ACHN (cell line): Measurements from ENCODE around the gene GNAT1.
A peak's percentile ranks its signal among the peaks of the same experiment; 100 is the strongest.

Source experiments
- DNase-seq: peaks from one replicate; pipeline ENCODE4 v3.0.0-alpha.2; 2015
- in situ Hi-C: cut with HindIII; loops from 2 replicates; pipeline ENCODE4 v1.10.0; 2017; ENCODE audit warnings: low sequenced_read_pairs, low pct_ligation_motif_present, low pct_unique_long_range_greater_than_20kb

The GNAT1 gene

GRCh38 chr3:50190936-50191660 lies at the start of gene GNAT1:
TSS of gene GNAT1 (plus strand) at chr3:50191610. CDS start at chr3:50191726, 116 bp downstream.
- in situ Hi-C loops = no loop called here

GRCh38 chr3:50146316-50146901 lies 45.0 kb upstream of the GNAT1 start:
- no peak for DNase-seq
- in situ Hi-C loops = no loop called here

More at GRCh38 chr3:50190936-50191660, at the start of gene GNAT1:
- DNase-seq = no peak

GRCh38 chr3:50147016-50147415 lies 44.4 kb upstream of the GNAT1 start:
- no peak for DNase-seq
- in situ Hi-C loops = no loop called here

- DNase-seq = no peak
- in situ Hi-C loops = no loop called here
Measured at GRCh38 chr3:50147447-50147846, 44.0 kb upstream of the GNAT1 start.

GRCh38 chr3:50147861-50148260 lies 43.5 kb upstream of the GNAT1 start:
- in situ Hi-C loops = no loop called here
- DNase-seq = no peak

- in situ Hi-C loops = no loop called here
- no peak for DNase-seq
Measured at GRCh38 chr3:50150404-50150750, 41.0 kb upstream of the GNAT1 start.

- DNase-seq = no peak
- in situ Hi-C loops = no loop called here
Measured at GRCh38 chr3:50150863-50151686, 40.3 kb upstream of the GNAT1 start.

GRCh38 chr3:50151728-50152127 lies 39.7 kb upstream of the GNAT1 start:
- DNase-seq = no peak
- in situ Hi-C loops = no loop called here

GRCh38 chr3:50153782-50154475 lies 37.5 kb upstream of the GNAT1 start:
- DNase-seq = no peak
- in situ Hi-C loops = no loop called here

GRCh38 chr3:50154476-50154839 lies 37.0 kb upstream of the GNAT1 start:
- DNase-seq = peak; percentile 20
- in situ Hi-C loops = no loop called here

GRCh38 chr3:50154840-50155490 lies 36.4 kb upstream of the GNAT1 start, which contains the start of gene SEMA3F:
TSS of gene SEMA3F (plus strand) at chr3:50155324. CDS start at chr3:50159623, 4,299 bp downstream.
- in situ Hi-C loops = no loop called here
- peak; percentile 77 for DNase-seq

GRCh38 chr3:50155491-50155878 lies 35.9 kb upstream of the GNAT1 start:
- DNase-seq = no peak
- in situ Hi-C loops = no loop called here

- in situ Hi-C loops = no loop called here
- peak; percentile 39 for DNase-seq
Measured at GRCh38 chr3:50155891-50156290, 35.5 kb upstream of the GNAT1 start.

- DNase-seq = peak; percentile 51
- in situ Hi-C loops = no loop called here
Measured at GRCh38 chr3:50156549-50157493, 34.6 kb upstream of the GNAT1 start.

- in situ Hi-C loops = no loop called here
- DNase-seq = no peak
Measured at GRCh38 chr3:50157827-50158529, 33.4 kb upstream of the GNAT1 start.

- no peak for DNase-seq
- in situ Hi-C loops = no loop called here
Measured at GRCh38 chr3:50158530-50159146, 32.8 kb upstream of the GNAT1 start.

- DNase-seq = no peak
- in situ Hi-C loops = no loop called here
Measured at GRCh38 chr3:50160561-50160983, 30.8 kb upstream of the GNAT1 start.
